HepG2 (cell line): Measurements from ENCODE around the gene LRRC8C.

ENCODE experiments used
- BHLHE40 ChIP-seq: IDR thresholded peaks from 2 replicates; pipeline ENCODE4 v1.6.1; 2011; ENCODE audit warnings: low read length, improper control_type of control experiment
- TRIM22 ChIP-seq: fragments of 450-650 bp; IDR thresholded peaks from 2 replicates; pipeline ENCODE4 v1.6.1; 2017
- ZNF747 ChIP-seq: sonication (generic); formaldehyde crosslinking; IDR thresholded peaks from 2 replicates; pipeline ENCODE4 v1.8.1; 2023; ENCODE audit warnings: missing genetic modification reagents, mild to moderate bottlenecking, borderline replicate concordance
- TF ChIP-seq, protein P1 (sequence below), 2 experiments: IDR thresholded peaks; 2 replicates each; pipeline ENCODE4 v1.6.1; 2011 to 2012; ENCODE audit warnings: low read length in 2 of 2, borderline replicate concordance in 1 of 2, low read depth in 1 of 2, mild to moderate bottlenecking in 1 of 2, moderate library complexity in 1 of 2
- TF ChIP-seq, protein P2 (sequence below): fragments of 450-650 bp; IDR thresholded peaks from 2 replicates; pipeline ENCODE4 v1.6.1; 2016
- TF ChIP-seq, protein P3 (sequence below): sonication (generic); formaldehyde crosslinking; IDR thresholded peaks from 2 replicates; pipeline ENCODE4 v1.8.0; 2022; ENCODE audit warnings: missing genetic modification reagents, mild to moderate bottlenecking, inconsistent platforms, borderline replicate concordance

DNA sequence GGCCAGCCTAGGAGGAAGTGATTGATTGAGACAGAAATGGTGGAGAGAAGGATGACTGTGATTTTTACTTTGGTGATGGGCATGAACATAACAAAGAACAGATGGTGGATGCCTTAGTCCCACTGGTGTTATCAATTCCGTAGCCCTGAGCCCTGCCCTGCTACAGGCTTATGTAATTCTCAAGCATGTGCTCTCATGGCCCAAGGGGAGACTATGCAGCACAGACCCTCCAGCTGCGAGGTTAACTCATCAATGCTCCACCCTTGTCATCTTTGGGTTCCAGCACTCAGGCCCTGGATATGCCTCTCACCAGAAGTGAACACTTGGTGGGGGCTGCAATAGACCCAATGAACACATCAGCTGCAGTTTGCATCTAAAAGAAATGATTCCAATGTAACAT lies 125.2 kb downstream of the LRRC8C start:
- TF ChIP-seq, protein P1, sequence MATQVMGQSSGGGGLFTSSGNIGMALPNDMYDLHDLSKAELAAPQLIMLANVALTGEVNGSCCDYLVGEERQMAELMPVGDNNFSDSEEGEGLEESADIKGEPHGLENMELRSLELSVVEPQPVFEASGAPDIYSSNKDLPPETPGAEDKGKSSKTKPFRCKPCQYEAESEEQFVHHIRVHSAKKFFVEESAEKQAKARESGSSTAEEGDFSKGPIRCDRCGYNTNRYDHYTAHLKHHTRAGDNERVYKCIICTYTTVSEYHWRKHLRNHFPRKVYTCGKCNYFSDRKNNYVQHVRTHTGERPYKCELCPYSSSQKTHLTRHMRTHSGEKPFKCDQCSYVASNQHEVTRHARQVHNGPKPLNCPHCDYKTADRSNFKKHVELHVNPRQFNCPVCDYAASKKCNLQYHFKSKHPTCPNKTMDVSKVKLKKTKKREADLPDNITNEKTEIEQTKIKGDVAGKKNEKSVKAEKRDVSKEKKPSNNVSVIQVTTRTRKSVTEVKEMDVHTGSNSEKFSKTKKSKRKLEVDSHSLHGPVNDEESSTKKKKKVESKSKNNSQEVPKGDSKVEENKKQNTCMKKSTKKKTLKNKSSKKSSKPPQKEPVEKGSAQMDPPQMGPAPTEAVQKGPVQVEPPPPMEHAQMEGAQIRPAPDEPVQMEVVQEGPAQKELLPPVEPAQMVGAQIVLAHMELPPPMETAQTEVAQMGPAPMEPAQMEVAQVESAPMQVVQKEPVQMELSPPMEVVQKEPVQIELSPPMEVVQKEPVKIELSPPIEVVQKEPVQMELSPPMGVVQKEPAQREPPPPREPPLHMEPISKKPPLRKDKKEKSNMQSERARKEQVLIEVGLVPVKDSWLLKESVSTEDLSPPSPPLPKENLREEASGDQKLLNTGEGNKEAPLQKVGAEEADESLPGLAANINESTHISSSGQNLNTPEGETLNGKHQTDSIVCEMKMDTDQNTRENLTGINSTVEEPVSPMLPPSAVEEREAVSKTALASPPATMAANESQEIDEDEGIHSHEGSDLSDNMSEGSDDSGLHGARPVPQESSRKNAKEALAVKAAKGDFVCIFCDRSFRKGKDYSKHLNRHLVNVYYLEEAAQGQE (IDR thresholded peaks at IDR 0.05; ENCODE audit: borderline replicate concordance in 1 of 2, low read depth in 1 of 2, low read length in 2 of 2), result no peak
- TF ChIP-seq, protein P2, sequence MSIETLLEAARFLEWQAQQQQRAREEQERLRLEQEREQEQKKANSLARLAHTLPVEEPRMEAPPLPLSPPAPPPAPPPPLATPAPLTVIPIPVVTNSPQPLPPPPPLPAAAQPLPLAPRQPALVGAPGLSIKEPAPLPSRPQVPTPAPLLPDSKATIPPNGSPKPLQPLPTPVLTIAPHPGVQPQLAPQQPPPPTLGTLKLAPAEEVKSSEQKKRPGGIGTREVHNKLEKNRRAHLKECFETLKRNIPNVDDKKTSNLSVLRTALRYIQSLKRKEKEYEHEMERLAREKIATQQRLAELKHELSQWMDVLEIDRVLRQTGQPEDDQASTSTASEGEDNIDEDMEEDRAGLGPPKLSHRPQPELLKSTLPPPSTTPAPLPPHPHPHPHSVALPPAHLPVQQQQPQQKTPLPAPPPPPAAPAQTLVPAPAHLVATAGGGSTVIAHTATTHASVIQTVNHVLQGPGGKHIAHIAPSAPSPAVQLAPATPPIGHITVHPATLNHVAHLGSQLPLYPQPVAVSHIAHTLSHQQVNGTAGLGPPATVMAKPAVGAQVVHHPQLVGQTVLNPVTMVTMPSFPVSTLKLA, result no peak
- TF ChIP-seq BHLHE40 (no peak), ZNF747 (no peak), TRIM22 (no peak)
- TF ChIP-seq, protein P3, sequence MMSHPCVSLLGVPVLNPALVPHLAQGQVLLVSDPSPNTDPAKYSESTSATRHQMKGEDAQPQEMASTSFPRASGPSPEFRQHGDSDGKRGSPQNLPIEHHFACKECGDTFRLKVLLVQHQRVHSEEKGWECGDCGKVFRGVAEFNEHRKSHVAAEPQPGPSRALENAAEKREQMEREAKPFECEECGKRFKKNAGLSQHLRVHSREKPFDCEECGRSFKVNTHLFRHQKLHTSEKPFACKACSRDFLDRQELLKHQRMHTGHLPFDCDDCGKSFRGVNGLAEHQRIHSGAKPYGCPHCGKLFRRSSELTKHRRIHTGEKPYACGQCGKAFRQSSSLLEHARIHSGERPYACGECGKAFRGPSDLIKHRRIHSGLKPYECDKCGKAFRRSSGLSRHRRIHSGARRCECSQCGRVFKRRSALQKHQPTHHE, result no peak
